Vagina (tissue), 2 donors: ENCODE data around the gene SLC39A6.

Experiments used
- POLR2A ChIP-seq, 2 donors: fragments of 450-650 bp; IDR thresholded peaks; one replicate each; pipeline ENCODE4 v1.6.1; 2017; ENCODE audit warnings: antibody characterized with exemption in 2 of 2, mild to moderate bottlenecking in 2 of 2, moderate library complexity in 2 of 2
- TF ChIP-seq, protein P1 (sequence below), 3 experiments: fragments of 450-650 bp in 2 of 3; fragments of 200-600 bp in 1 of 3; sonication (generic) in 1 of 3; IDR thresholded peaks; one replicate each; pipeline ENCODE4 v1.5.1; 2017 to 2019; ENCODE audit warnings: antibody characterized with exemption in 3 of 3, mild to moderate bottlenecking in 2 of 3, moderate library complexity in 2 of 3

DNA sequence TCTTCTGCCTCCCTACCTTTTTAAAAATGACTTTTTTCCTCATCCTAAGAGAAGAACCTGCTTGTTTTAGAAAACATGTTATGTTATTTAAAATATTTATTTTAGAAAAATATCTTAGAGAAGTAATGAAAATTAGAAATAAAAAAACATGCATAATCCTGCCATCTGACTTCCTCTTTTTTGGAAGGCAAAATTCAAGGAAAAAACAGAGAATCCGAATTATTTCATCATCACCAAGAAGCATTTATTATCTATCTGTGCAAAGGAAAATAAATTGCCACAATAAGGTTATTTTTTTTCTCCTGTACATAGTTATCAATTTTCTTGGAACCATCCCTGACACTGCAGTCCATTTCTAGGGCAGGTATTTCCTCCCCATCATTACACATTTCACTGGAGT, 14.4 kb downstream of the SLC39A6 start:
- TF ChIP-seq, protein P1, sequence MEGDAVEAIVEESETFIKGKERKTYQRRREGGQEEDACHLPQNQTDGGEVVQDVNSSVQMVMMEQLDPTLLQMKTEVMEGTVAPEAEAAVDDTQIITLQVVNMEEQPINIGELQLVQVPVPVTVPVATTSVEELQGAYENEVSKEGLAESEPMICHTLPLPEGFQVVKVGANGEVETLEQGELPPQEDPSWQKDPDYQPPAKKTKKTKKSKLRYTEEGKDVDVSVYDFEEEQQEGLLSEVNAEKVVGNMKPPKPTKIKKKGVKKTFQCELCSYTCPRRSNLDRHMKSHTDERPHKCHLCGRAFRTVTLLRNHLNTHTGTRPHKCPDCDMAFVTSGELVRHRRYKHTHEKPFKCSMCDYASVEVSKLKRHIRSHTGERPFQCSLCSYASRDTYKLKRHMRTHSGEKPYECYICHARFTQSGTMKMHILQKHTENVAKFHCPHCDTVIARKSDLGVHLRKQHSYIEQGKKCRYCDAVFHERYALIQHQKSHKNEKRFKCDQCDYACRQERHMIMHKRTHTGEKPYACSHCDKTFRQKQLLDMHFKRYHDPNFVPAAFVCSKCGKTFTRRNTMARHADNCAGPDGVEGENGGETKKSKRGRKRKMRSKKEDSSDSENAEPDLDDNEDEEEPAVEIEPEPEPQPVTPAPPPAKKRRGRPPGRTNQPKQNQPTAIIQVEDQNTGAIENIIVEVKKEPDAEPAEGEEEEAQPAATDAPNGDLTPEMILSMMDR (IDR thresholded peaks at IDR 0.05) = no peak
- no peak for TF ChIP-seq POLR2A (IDR thresholded peaks at IDR 0.05)
